KBM-7 (cell line): Measurements from ENCODE around the gene DUSP8.
"Not testable (repeated sequence)": the region's sequence is repeated elsewhere in the genome, so short reads cannot be mapped to it uniquely, and the experiment has no call there.

Experiments used
- DNase-seq: peaks from one replicate; pipeline ENCODE4 v3.0.0-alpha.2; 2015
- in situ Hi-C: fragments of 300-500 bp; cut with MboI; formaldehyde crosslinking; loops from 2 replicates; pipeline ENCODE4 v1.14.3; 2020; ENCODE audit warnings: low sequenced_read_pairs, low pct_unique_long_range_greater_than_20kb, mixed read lengths

DUSP8 gene, protein sequence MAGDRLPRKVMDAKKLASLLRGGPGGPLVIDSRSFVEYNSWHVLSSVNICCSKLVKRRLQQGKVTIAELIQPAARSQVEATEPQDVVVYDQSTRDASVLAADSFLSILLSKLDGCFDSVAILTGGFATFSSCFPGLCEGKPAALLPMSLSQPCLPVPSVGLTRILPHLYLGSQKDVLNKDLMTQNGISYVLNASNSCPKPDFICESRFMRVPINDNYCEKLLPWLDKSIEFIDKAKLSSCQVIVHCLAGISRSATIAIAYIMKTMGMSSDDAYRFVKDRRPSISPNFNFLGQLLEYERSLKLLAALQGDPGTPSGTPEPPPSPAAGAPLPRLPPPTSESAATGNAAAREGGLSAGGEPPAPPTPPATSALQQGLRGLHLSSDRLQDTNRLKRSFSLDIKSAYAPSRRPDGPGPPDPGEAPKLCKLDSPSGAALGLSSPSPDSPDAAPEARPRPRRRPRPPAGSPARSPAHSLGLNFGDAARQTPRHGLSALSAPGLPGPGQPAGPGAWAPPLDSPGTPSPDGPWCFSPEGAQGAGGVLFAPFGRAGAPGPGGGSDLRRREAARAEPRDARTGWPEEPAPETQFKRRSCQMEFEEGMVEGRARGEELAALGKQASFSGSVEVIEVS

DNA sequence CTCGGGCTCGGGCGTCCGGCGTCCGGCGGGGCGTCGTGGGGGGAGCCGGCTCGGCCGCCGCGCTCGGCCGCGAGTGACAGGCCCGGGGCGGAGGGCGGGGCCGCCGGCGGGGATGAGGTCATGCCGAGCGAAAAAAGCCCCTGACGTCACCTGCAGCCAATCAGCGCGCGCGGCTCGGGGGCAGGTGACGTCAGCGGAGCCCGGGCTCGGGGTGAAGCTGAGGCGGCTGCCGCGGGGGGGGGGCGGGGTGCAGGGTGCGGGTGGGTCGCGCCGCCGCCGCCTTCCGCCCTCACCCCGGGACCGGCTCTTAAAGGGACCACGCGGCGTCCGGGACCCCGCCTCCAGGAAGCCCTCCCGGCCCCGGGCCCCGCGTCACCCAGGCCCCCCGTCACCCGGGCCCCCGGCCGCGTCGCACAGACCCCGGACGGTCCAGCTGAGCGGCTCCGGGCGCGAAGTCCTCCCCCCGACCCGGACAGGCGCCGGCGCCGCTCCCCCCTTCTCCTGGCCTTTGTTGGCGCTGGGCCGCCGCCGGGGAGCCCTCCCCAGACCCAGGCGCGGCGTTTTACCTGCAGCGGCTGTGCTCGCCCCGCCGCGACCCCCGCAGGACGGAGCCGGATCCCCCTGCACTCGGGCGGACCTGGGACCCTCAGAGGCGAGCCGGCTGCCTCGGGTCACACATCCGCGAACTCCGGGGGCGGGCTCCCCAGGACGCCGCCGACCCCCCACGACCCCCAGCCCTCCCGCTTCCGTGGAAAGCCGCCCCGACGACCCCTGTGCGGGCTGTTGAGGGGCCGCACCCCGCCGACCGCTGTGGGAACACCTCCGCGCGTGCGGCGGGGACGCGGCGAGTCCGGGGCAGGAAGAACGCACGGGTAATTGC lies at the start of gene DUSP8:
TSS of gene DUSP8 (minus strand) at position 75 of the 880 bp plus-strand sequence. CDS start 6,445 bp downstream, outside the sequence.
- DNase-seq, result peak; percentile 71
- in situ Hi-C loops, result no loop called here

DNA sequence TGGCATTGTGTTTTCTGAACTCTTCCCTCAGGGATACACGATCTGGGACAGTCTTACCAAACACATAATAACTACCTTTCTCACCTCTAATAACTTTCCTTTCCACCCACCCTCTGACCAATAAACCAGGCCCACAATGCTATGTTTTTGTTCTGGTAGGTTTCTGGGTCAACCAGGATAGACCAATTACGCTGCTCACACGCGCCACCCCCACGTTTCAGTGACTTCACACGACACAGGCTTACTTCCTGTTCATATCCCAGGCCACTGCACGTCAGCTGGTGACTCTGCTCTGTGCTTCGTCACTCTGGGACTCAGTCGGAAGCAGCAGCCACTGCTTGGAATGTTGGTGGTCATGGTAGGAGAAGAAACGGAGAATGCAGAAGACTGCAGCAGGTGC lies 47.4 kb upstream of the DUSP8 start:
- in situ Hi-C loops, result no loop called here
- peak; percentile 50 for DNase-seq

DNA sequence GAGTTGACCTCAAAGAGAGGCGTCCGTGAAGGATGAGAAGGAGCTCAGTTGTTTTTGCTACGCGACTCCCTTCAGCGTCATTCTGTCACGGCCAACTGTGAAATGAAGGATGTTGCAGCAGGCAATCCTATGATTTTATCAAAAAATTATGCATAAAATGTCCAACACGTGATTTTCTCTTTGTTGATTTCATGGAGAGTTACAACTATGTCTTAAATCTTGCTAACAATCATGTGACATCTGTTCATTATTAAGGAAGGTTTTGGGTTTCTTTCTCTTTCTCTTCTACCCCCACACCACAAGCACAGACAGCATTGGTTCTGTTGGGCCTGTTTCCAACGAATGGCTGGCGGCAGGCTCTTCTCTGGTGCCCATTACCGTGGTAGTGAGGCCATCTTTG lies 46.2 kb upstream of the DUSP8 start:
- DNase-seq, result no peak
- in situ Hi-C loops, result no loop called here

DNA sequence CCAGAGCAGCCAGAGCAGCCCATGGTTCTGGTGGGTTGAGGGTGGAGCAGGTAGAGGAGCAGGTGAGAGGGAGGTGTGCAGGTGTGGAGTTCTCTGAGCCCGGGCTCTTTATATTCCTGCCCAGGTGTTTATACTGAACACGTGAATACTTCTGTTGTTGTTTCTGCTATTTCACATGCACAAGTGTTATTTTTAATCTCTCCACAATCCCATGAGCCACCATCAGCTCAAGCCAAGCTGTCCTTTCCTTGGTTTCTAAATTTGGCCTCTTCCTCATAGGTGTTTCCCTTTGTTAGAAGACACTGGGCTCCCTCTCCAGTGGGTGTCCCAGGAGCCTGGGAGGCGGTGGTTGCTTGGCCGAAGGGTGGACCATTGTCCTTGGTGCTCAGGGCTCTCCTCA lies 36.3 kb upstream of the DUSP8 start, which contains the start of gene KRTAP5-3:
TSS of gene KRTAP5-3 (minus strand) at position 101 of the 400 bp plus-strand sequence. CDS start at position 23, 78 bp downstream.
- DNase-seq, result no peak
- in situ Hi-C loops, result no loop called here

DNA sequence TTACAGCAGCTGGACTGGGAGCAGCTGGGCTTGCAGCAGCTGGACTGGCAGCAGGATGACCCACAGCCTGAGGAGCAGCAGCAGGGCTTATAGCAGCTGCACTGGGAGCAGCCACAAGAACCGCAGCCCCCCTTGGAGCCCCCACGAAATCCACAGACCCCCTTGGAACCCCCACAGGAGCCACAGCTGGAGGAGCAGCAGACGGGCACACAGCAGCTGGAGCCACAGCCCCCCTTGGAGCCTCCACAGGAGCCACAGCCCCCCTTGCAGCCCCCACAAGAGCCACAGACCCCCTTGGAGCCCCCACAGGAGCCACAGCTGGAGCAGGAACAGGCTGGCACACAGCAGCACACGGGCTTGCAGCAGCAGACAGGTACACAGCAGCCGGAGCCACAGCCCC lies 35.8 kb upstream of the DUSP8 start:
- DNase-seq, in situ Hi-C loops: not testable (repeated sequence)

DNA sequence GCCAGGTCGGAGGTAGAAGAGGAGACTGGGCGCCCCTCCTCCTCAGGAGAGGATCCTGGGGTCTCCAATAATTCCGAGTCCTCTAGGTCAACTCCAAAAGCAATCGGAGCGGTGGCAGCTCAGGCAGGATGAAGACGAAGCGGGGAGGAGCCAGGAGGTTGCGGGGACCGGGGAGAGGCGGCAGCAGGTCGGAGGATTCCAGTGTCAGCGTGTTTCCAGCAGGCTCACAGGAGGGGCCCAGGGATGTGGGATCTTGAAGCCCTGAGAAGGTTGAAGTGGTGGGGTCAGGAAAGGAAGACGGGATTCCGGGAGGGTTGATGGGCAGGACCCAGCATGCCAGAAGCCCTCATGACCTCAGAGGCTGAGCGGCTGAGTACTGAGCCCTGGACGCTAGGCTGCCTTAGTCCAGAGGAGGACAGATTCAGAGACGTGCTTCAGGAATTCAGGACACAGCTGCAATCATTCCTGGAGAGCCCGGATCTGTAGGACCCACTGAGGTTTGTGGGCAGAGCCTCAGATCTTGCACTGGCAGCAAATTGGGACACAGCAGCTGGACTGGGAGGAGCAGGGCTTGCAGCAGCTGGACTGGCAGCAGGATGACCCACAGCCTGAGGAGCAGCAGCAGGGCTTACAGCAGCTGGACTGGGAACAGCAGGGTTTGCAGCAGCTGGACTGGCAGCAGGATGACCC lies 35.2 kb upstream of the DUSP8 start:
- in situ Hi-C loops, DNase-seq: not testable (repeated sequence)

DNA sequence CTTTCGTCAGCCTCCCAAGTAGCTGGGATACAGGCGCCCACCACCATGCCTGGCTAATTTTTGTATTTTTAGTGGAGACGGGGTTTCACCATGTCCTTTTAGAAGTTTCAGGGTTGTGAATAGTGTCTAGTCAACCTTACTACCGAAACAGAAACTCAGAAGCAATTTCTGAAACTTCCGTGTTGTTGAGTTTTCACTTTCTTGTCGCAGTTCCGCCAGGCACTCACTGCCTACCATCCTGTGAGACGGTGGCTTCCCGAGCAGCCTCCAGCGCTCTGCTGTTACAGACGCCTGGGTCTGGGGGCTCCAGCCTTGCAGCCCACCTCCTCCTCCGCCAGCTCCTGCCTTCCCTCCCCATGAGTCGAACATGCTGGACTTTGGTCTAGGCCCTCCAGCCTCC lies 33.9 kb upstream of the DUSP8 start:
- in situ Hi-C loops, DNase-seq: not testable (repeated sequence)

DNA sequence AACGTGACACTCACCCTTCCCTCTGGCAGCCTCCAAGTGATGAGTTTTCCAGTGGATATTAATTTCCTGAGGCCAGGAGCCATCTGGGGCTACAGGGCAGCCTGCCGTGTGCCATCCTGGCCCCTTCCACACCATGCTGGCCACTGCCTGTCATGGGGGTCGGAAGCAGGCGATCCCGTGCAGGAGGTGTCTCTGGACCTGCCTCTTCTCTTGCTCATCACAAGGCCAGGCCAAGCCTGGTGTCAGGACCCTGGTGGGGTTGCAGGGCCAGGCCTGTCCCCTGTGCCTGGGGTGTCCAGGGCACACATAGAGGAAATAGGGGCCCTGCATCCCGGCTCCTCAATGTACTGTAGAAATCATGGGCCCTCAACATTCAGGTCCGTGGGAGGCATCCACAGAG lies 32.6 kb upstream of the DUSP8 start:
- in situ Hi-C loops, result no loop called here

DNA sequence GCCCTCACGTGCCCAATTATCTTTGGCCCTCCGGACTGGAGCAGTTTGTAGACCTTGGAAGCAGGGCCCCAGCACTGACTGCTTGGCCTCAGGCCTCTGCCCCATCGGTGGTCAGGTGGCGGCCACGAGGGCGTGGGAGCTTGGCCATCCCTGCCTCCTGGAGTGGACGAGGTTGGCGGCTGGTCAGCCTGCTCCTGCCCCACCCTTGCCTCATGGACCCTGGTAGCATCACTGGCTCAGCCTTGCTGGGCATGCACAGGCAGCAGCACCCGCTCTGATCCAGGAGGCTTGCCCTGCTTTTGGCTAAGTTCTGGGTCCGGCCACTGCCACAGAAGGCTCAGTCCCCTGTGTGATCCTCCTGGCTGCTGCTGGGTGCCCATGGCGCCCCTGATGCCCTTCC lies 32.1 kb upstream of the DUSP8 start:
- DNase-seq, result no peak
- in situ Hi-C loops, result no loop called here

More for the DNA sequence above, 32.6 kb upstream of the DUSP8 start:
- no peak for DNase-seq

DNA sequence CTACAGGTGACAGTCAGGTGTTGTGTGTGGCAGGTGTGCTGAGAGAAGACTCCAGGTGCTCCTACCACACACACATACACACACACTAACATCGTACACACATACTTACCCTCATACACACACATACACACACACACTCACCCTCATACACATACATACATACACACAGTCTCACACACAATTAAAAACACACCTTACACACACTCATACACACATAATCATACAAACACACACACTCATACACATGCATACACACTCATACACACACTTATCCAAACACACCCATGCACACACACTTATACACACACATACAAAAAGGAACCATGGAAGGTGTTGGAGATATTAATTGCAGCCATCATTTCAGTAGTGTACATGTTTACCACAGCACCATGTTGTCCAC lies 31.6 kb upstream of the DUSP8 start:
- DNase-seq, result no peak
- in situ Hi-C loops, result no loop called here

DNA sequence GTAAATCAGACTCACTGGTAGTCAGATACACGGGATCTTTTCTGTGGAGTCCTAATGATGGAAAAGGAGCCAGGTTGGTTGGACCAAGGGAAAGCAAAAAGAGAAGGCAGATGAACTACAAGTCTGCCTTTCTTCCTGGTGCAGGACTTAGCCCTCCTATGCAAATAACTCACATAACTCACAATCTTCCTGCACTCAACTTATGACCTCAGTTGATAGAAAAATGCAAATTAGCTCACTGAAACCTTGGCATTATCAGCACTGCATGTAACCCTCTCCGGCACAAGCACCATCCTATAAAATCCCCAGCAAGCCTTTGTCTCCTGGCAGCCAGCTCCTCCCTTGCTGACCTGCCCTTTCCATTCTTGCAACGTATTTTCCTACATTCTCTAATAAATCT lies 29.6 kb upstream of the DUSP8 start:
- in situ Hi-C loops, DNase-seq: not testable (repeated sequence)

DNA sequence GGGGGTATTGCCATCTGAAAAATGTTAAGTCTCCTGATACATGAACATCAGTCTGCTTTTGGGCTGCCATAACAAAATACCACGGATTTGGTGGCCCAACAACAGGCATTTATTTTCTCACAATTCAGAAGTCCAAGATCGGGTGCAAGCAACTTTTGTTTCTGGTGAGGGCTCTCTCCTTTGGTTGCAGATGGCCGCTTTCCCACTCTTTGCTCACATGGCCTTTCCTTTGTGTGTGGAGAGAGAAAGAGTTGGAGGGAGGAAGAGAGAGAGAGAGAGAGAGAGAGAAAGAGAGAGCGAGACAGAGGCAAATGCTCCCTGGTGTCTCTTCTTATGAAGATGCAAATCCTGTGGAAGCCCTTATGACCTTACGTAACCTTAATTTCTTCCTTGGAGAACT lies 28.6 kb upstream of the DUSP8 start:
- in situ Hi-C loops, result no loop called here
- DNase-seq, result no peak

DNA sequence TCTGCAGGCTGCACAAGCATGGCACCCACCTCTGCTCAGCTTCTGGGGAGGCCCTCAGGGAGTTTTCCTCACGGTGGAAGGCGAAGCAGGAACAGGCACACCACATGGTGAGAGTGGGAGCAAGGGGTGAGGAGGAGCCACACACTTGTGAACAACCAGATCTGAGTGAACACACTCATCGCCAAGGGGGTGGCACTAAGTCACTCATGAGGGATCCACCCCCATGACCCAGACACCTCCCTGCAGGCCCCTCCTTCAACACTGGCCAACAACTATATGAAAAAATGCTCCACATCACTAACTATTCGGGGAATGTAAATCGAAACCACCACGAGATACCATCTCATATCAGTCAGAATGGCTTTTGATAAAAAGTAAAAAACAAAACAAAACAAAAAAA lies 26.7 kb upstream of the DUSP8 start:
- in situ Hi-C loops, result no loop called here
- DNase-seq, result no peak

DNA sequence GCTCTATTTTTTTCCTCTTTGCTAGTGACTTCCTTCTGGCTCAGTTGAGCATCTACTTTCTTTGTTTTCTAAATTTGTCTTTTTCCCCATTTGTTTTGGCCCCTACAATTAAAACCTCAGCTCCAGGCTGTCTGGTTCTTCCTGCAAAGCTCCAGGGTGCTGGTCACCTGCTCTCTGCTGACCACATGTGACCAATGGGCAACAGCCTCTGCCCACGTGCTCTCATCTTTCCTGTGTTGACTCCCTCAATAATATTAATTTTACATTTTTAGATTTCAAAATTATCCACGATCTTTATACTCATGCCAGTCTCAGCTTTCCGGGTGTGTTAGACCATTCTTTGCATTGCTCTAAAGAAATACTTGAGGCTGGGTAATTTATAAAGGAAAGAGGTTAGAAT lies 26.3 kb upstream of the DUSP8 start:
- DNase-seq, in situ Hi-C loops: not testable (repeated sequence)

DNA sequence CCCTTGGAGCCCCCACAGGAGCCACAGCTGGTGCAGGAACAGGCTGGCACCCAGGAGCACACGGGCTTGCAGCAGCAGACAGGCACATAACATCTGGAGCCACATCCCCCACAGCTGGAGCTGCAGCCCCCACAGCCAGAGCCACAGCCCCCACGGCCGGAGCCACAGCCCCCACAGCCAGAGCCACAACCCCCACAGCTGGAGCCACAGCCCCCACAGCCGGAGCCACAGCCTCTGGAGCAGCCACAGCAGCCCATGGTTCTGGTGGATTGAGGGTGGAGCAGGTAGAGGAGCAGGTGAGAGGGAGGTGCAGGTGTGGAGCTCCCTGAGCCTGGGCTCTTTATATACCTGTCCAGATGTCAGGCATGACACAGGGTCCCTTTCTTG lies 25.9 kb upstream of the DUSP8 start, which contains the start of gene KRTAP5-2:
TSS of gene KRTAP5-2 (minus strand) at position 301 of the 387 bp plus-strand sequence. CDS start at position 257, 44 bp downstream.
- DNase-seq, result no peak
- in situ Hi-C loops, result no loop called here

DNA sequence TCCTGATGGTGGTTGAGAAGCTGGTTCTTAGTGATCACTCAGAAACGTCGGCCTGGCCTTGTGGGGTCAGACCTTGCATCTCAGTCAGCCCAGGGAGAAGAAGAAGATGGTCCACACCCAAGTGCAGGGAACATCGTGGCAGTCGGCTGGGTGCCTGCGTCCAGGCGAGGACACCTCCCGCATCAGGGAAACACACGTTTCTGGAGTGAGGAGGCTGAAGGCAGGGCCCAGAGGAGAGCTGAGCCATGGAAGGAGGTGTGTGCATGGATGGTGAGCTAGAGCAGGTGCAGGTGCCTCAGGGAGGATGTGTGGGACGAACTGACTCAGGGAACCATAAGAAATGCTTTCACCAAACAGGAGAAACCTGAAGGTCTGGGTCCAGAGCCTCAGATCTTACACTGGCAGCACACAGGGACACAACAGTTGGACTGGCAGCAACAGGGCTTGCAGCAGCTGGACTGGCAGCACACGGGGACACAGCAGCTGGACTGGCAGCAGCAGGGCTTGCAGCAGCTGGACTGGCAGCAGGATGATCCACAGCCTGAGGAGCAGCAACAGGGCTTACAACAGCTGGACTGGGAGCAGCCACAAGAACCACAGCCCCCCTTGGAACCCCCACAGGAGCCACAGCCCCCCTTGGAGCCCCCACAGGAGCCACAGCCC lies 25.4 kb upstream of the DUSP8 start:
- no peak for DNase-seq
- in situ Hi-C loops, result no loop called here

DNA sequence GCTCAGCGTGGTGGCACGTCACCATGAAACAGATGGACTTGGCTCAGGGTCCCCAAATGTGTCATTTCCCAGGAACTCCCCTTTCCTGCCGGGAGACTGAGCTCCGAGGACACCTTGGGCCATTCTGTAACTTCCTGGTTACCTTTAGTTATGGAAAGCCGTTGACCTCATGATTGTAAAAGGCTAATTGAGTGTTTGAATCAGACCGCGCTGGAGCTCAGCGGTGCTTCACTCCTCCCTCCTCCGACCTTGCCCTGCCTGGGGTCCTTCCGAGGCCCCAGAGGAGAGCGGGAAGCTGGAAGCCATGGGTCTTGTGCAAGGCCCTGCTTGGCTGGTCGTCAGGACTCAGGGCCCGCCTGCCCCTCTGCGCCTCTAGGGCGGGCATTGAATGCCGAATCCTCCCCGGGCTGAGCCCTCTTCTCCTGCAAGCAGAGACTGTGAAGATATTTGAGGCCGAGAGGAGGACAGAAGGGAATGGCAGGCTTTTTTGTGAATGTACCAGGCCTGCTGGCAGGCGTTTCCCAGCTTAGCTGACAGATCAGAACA lies 24.6 kb upstream of the DUSP8 start:
- DNase-seq, in situ Hi-C loops: not testable (repeated sequence)

DNA sequence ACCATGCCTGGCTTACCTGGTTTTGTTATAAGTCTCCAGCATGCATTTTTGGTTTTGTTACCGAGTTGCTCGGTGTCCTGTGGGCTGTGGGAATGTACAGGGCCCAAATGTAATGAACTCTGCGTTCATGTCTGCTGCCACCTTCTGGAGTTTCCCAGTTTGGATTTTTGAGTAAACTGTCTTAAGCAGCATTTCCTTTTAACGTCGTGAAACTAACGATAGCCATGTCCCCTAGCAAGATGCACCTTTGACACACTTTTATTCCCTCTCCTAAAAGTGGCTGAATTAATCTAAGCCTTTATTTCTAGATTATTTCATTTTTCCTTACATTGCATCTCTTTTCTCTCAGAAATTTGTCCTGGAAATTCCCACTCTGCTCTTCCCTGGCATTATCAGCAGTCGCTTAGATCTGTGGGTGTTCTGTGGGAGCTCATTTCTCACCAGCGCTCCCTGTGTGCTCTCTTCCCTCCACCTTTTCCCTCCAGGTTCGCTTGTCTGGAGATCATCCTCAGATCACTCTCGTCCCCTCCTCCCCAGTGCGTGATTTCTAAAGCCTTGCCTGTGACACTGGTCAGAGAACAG lies 24.0 kb upstream of the DUSP8 start:
- DNase-seq, in situ Hi-C loops: not testable (repeated sequence)
